ENCODE results near the gene TFG. TPM values are rescaled to one million over a fixed set of nuclear protein-coding genes. Genes with fewer than 3 reads are reported as not detected.
A peak's percentile ranks its signal among the peaks of the same experiment; 100 is the strongest.

TFG gene
- total RNA-seq, 4 donors from 2014 or later: 36.6 to 133 (median 61.7) TPM

DNA sequence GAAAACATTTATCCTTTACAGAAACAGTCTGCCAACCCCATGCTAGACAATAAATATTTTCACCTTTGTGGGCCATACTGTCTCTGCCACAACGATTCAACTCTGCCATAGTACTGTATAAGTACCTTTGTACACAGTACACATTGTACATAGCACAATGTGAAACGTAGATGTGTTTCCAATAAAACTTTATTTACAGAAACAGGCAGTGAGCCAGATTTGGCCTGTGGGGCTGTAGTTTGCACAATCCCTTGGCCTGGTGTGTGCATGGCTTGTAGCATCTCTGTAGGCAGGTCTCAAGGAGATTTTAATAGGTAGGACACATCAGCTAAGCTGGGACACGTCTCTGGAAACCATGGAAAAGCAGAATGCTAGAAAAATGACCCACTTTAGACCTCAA lies 74.3 kb downstream of the TFG start:
- H3K4me3 ChIP-seq: no peak overlapping the region
- no peaks in the 10 kb centered on the region for H3K36me3 ChIP-seq
- intact Hi-C loops (cut with DNase I; ENCODE audit: low total_unique reads): no loop called here
- H3K9me3 ChIP-seq: peaks cover 0 to 2% of the 10 kb centered on the region in 2 donors
- no peak overlapping the region for H3K27ac ChIP-seq
- no peaks in the 10 kb centered on the region for H3K4me1 ChIP-seq
- DNase-seq: no peak
- H3K27me3 ChIP-seq: no peaks in the 10 kb centered on the region
- TF ChIP-seq, protein P1, sequence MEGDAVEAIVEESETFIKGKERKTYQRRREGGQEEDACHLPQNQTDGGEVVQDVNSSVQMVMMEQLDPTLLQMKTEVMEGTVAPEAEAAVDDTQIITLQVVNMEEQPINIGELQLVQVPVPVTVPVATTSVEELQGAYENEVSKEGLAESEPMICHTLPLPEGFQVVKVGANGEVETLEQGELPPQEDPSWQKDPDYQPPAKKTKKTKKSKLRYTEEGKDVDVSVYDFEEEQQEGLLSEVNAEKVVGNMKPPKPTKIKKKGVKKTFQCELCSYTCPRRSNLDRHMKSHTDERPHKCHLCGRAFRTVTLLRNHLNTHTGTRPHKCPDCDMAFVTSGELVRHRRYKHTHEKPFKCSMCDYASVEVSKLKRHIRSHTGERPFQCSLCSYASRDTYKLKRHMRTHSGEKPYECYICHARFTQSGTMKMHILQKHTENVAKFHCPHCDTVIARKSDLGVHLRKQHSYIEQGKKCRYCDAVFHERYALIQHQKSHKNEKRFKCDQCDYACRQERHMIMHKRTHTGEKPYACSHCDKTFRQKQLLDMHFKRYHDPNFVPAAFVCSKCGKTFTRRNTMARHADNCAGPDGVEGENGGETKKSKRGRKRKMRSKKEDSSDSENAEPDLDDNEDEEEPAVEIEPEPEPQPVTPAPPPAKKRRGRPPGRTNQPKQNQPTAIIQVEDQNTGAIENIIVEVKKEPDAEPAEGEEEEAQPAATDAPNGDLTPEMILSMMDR (IDR thresholded peaks at IDR 0.05): no peak
- TF ChIP-seq POLR2A (IDR thresholded peaks at IDR 0.05): no peak

DNA sequence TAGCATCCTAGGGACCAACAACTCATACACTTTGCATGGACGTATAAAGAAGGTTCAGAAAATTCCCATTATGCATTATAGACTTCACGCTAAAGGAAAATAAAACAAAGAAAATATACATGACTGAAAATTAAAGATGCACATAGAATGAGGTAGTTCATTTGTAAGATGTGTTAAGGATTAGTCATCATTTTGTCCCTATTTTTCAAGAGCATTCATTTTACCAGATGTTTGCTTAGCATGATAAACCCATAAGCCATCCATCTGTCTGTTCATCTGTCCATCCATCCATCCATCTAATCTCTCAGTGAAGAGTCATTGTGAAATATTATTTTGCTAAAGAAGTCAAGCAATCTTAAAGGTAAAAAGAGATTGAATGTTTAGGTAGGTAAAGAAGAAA lies 80.3 kb downstream of the TFG start:
- no peaks in the 10 kb centered on the region for H3K36me3 ChIP-seq
- peaks cover 0 to 2% of the 10 kb centered on the region in 2 donors for H3K9me3 ChIP-seq
- no peak for DNase-seq
- no peak overlapping the region for H3K4me3 ChIP-seq
- H3K4me1 ChIP-seq: no peaks in the 10 kb centered on the region
- TF ChIP-seq, protein P1 (IDR thresholded peaks at IDR 0.05): no peak
- TF ChIP-seq POLR2A (IDR thresholded peaks at IDR 0.05): no peak
- no peak overlapping the region for H3K27ac ChIP-seq
- intact Hi-C loops (cut with DNase I; ENCODE audit: low total_unique reads): no loop called here
- H3K27me3 ChIP-seq: no peaks in the 10 kb centered on the region

DNA sequence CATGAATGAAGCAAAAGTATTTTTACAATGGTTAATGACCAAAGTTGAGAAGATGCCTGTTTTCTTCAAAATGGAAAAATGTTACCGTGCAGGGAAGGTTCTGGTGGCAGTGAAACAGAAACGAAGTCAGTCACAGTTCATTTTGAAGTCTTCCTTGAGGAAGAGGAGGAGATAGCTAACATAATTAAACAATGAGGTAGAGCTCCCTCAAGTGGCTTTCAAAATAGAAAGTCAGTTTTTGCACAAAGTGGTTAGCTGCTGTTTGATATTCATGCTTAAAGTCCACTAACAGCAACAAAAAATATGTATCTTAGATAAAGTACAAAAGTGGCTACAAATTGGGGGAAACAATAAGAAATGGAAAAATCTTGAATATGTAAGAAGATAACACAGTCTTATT lies 87.3 kb downstream of the TFG start:
- Histone ChIP-seq H3K4me3 (no peak overlapping the region), H3K36me3 (no peaks in the 10 kb centered on the region), H3K9me3 (no peaks in the 10 kb centered on the region), H3K4me1 (no peaks in the 10 kb centered on the region), H3K27me3 (no peaks in the 10 kb centered on the region), H3K27ac (no peak overlapping the region)
- no peak for DNase-seq
- intact Hi-C loops (cut with DNase I; ENCODE audit: low total_unique reads): no loop called here
- no peak for TF ChIP-seq POLR2A (IDR thresholded peaks at IDR 0.05)
- TF ChIP-seq, protein P1 (IDR thresholded peaks at IDR 0.05): peak in 1 of 4 experiments; percentile 34

DNA sequence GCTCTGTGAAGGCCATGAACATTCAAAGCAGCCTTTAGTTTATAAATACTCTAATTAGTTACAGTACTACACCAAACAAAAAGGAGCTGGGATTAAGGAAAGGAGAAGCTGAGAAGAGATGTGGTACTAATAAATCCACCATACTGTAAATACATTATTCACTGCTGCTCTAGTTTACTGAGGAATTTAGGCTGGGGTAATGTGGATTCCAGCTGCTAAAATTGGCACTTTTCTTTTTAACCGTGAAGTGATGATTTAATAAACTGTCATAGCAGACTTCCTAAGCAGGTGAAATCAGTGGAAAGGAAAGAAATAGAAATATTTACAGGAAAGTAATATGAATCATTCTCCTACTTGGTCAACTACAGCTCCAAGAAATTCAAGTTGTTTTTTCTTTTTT lies 88.7 kb downstream of the TFG start:
- TF ChIP-seq, protein P1 (IDR thresholded peaks at IDR 0.05): no peak
- no peak for TF ChIP-seq POLR2A (IDR thresholded peaks at IDR 0.05)
- H3K27me3 ChIP-seq: no peaks in the 10 kb centered on the region
- DNase-seq: no peak
- H3K9me3 ChIP-seq: no peaks in the 10 kb centered on the region
- H3K4me1 ChIP-seq: no peaks in the 10 kb centered on the region
- no peaks in the 10 kb centered on the region for H3K36me3 ChIP-seq
- H3K4me3 ChIP-seq: no peak overlapping the region
- intact Hi-C loops (cut with DNase I; ENCODE audit: low total_unique reads): no loop called here
- no peak overlapping the region for H3K27ac ChIP-seq

Other genes with a start within 250 kb of the TFG start
- 10 to 100 TPM; 15.4 to 51.0 (median 28.3) TPM for gene TMEM45A, start 216.9 kb upstream of the TFG start, total RNA-seq
- gene ADGRG7, start 99.9 kb upstream of the TFG start, total RNA-seq: under 1 TPM in 2 of 4 donors, not detected in 2; 0.21 to 0.70 TPM

Measured in uterus (tissue), 4 donors.